GM12892 (cell line): ENCODE data around the gene TRMT44.

Experiments used
- POLR2A ChIP-seq: IDR thresholded peaks from 2 replicates; pipeline ENCODE4 v1.6.1; 2011; ENCODE audit warnings: low read depth, low read length, control low read depth
- POLR2AphosphoS5 ChIP-seq: IDR thresholded peaks from 2 replicates; pipeline ENCODE4 v1.6.1; 2011; ENCODE audit warnings: low read depth, low read length, control low read depth
- TAF1 ChIP-seq: IDR thresholded peaks from 2 replicates; pipeline ENCODE4 v1.6.1; 2011; ENCODE audit warnings: low read depth, mild to moderate bottlenecking, control low read depth, low read length, borderline replicate concordance

DNA sequence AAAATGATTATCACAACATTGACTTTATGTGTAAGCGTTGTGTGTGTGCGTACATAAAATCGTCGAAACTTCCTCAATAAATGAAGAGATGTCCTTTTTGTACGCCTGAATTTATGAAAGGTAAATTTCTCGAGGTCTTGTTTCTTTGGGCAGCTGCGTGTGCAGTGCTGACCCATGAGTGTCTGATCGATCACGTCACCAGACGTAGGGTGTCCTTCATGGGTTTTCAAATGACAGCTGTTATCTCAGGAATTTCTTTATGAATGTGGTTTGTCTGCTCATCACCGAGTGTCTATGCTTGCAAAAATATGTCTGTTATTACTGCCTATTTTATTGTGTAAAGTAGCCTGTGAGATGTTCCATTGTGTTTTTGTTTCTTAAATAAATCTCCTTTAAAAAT, 71.9 kb downstream of the TRMT44 start:
- TF ChIP-seq TAF1 (no peak), POLR2A (no peak), POLR2AphosphoS5 (no peak)
